H1 (cell line): ENCODE results near the gene CEND1. TPM values are rescaled to one million over a fixed set of nuclear protein-coding genes. Genes with fewer than 3 reads are reported as not detected.

Experiments used
- CHD7 ChIP-seq: fragments of 300-600 bp; sonication (generic); IDR thresholded peaks from 2 replicates; pipeline ENCODE4 v1.7.1; 2012; ENCODE audit warnings: low read length, moderate library complexity, mild to moderate bottlenecking, inconsistent platforms; ENCODE audit not compliant: insufficient replicate concordance
- HDAC6 ChIP-seq: IDR thresholded peaks from one replicate; pipeline ENCODE4 v1.7.1; 2012; ENCODE audit warnings: low read depth, mild to moderate bottlenecking, inconsistent platforms, low read length, moderate library complexity
- PHF8 ChIP-seq: fragments of 200-600 bp; sonication (generic); conservative IDR thresholded peaks from 2 replicates; pipeline ENCODE4 v1.7.1; 2012; ENCODE audit warnings: low read depth, mild to moderate bottlenecking, inconsistent platforms, low read length, moderate library complexity
- POU5F1 ChIP-seq: IDR thresholded peaks from 2 replicates; pipeline ENCODE4 v1.6.1; 2011; ENCODE audit warnings: low read depth, mild to moderate bottlenecking, low read length, moderate library complexity
- polyA plus RNA-seq, 7 experiments: library from polyadenylated mRNA; depleted of rRNA in 3 of 7; stranded (reverse) in 5 of 7; unstranded in 2 of 7; fragments of >200 nt in 5 of 7; fragments of 200-250 nt in 2 of 7; gene quantifications; 1 replicate in 5 of 7; 2 replicates in 1 of 7; 4 replicates in 1 of 7; pipeline versions ENCODE4 v1.2.1 to v1.2.3, GENCODE V29; 2011 to 2013; ENCODE audit warnings: missing spikeins in 2 of 7, mixed read lengths in 2 of 7
- total RNA-seq: library from RNA; stranded (reverse); fragmentation: NEBNext Ultra II Directional; extraction: Animal tissue kit (Norgen Biotek cat#: 25700); gene quantifications from 2 replicates; pipeline ENCODE4 v1.2.1, GENCODE V29; 2021

CEND1 gene
- total and polyA plus RNA-seq, 2 of the 8 experiments (the other 6 are each of a cell fraction or from before 2014, with no cell fraction given): 0.82 to 5.0 TPM

GRCh38 chr11:803467-803742, 13.5 kb upstream of the CEND1 start (continued):
- TF ChIP-seq CHD7 (no peak), POU5F1 (no peak), PHF8 (no peak), HDAC6 (no peak)
